HG02763 (cell line): ENCODE data around the gene EXOC7.
"Not testable (repeated sequence)": the region's sequence is repeated elsewhere in the genome, so short reads cannot be mapped to it uniquely, and the experiment has no call there.

Experiments
- ATAC-seq: cut with Tn5 transposase; IDR thresholded peaks from one replicate; pipeline ENCODE4 v1.9.1; 2021; ENCODE audit warnings: mild to moderate bottlenecking, moderate library complexity; ENCODE audit not compliant: unreplicated experiment

Gene EXOC7

GRCh38 chr17:76076765-76077583 lies 26.6 kb downstream of the EXOC7 start:
- no peak for ATAC-seq

GRCh38 chr17:76076146-76076764 lies 27.3 kb downstream of the EXOC7 start:
- no peak for ATAC-seq

GRCh38 chr17:76075364-76076145 lies 28.0 kb downstream of the EXOC7 start:
- no peak for ATAC-seq

- no peak for ATAC-seq
These were observed 28.9 kb downstream of the EXOC7 start, which contains the start of gene GALR2 for GRCh38 chr17:76074390-76075363. Gene GALR2, plus strand, starts transcription at chr17:76074781. Its CDS starts 103 bp downstream, at chr17:76074884.

- ATAC-seq, result peak; percentile 92
These were observed 31.3 kb downstream of the EXOC7 start, which contains the start of gene SRP68 for GRCh38 chr17:76072148-76072858. Gene SRP68, minus strand, starts transcription at chr17:76072517. Its CDS starts 26 bp downstream, at chr17:76072491.

GRCh38 chr17:76071531-76072147 lies 31.9 kb downstream of the EXOC7 start:
- ATAC-seq, result no peak

- no peak for ATAC-seq
These were observed 37.8 kb downstream of the EXOC7 start for GRCh38 chr17:76065775-76066174.

GRCh38 chr17:76063875-76064546 lies 39.6 kb downstream of the EXOC7 start:
- no peak for ATAC-seq

GRCh38 chr17:76058264-76058663 lies 45.3 kb downstream of the EXOC7 start:
- not testable (repeated sequence) for ATAC-seq

- no peak for ATAC-seq
These were observed 46.7 kb downstream of the EXOC7 start for GRCh38 chr17:76056882-76057281.

- ATAC-seq, result no peak
These were observed 49.5 kb downstream of the EXOC7 start for GRCh38 chr17:76054112-76054476.

GRCh38 chr17:76053246-76054111 lies 50.1 kb downstream of the EXOC7 start:
- no peak for ATAC-seq

GRCh38 chr17:76051561-76051960 lies 52.0 kb downstream of the EXOC7 start:
- no peak for ATAC-seq

GRCh38 chr17:76050538-76051467 lies 52.8 kb downstream of the EXOC7 start:
- ATAC-seq, result no peak

- no peak for ATAC-seq
These were observed 53.6 kb downstream of the EXOC7 start for GRCh38 chr17:76049836-76050537.

GRCh38 chr17:76049239-76049638 lies 54.3 kb downstream of the EXOC7 start:
- no peak for ATAC-seq
